Activated T-cell treated with anti-CD3 and anti-CD28 coated beads, Interleukin-2, amount 50 U/mL, for 48 hours (primary cell): ENCODE results near the gene MRPS15.

Experiments used
- DNase-seq, 2 experiments: peaks; one replicate each; pipeline ENCODE4 v3.0.0-alpha.2; 2020

Gene MRPS15

GRCh38 chr1:36456391-36456928 lies 7.7 kb downstream of the MRPS15 start:
- no peak for DNase-seq

- DNase-seq = no peak
Observed at GRCh38 chr1:36455386-36455785, 8.8 kb downstream of the MRPS15 start.

GRCh38 chr1:36453600-36454388 lies 10.4 kb downstream of the MRPS15 start:
- DNase-seq = no peak

GRCh38 chr1:36453051-36453450 lies 11.1 kb downstream of the MRPS15 start:
- no peak for DNase-seq

GRCh38 chr1:36450919-36451305 lies 13.3 kb downstream of the MRPS15 start:
- DNase-seq = no peak

GRCh38 chr1:36450270-36450918 lies 13.8 kb downstream of the MRPS15 start, which contains the start of gene OSCP1:
TSS of gene OSCP1 (minus strand) at chr1:36450451. CDS start at chr1:36450369, 82 bp downstream.
- DNase-seq = peak; percentile 89 to 90

- DNase-seq = no peak
Observed at GRCh38 chr1:36448530-36449056, 15.6 kb downstream of the MRPS15 start.

GRCh38 chr1:36447450-36447849 lies 16.7 kb downstream of the MRPS15 start:
- DNase-seq = no peak

- DNase-seq = no peak
Observed at GRCh38 chr1:36446746-36447145, 17.4 kb downstream of the MRPS15 start.

GRCh38 chr1:36446271-36446670 lies 17.9 kb downstream of the MRPS15 start:
- peak in 1 of 2 experiments; percentile 44 for DNase-seq

GRCh38 chr1:36443297-36443696 lies 20.9 kb downstream of the MRPS15 start:
- no peak for DNase-seq

GRCh38 chr1:36442337-36442736 lies 21.8 kb downstream of the MRPS15 start:
- DNase-seq = no peak

GRCh38 chr1:36440646-36441045 lies 23.5 kb downstream of the MRPS15 start:
- DNase-seq = no peak

GRCh38 chr1:36440044-36440443 lies 24.1 kb downstream of the MRPS15 start:
- DNase-seq = no peak

- no peak for DNase-seq
Observed at GRCh38 chr1:36438715-36439114, 25.5 kb downstream of the MRPS15 start.

- DNase-seq = no peak
Observed at GRCh38 chr1:36436821-36437220, 27.4 kb downstream of the MRPS15 start.

GRCh38 chr1:36433102-36433501 lies 31.1 kb downstream of the MRPS15 start:
- no peak for DNase-seq

- DNase-seq = no peak
Observed at GRCh38 chr1:36432616-36433015, 31.6 kb downstream of the MRPS15 start.

- peak in 1 of 2 experiments; percentile 31 for DNase-seq
Observed at GRCh38 chr1:36425791-36426190, 38.4 kb downstream of the MRPS15 start.

- no peak for DNase-seq
Observed at GRCh38 chr1:36421649-36422048, 42.5 kb downstream of the MRPS15 start.

GRCh38 chr1:36420836-36421317 lies 43.3 kb downstream of the MRPS15 start:
- peak; percentile 97 to 98 for DNase-seq

- DNase-seq = no peak
Observed at GRCh38 chr1:36420409-36420808, 43.8 kb downstream of the MRPS15 start.

- DNase-seq = no peak
Observed at GRCh38 chr1:36419569-36419968, 44.6 kb downstream of the MRPS15 start.

- no peak for DNase-seq
Observed at GRCh38 chr1:36419140-36419539, 45.0 kb downstream of the MRPS15 start.
